GM19397 (cell line): Measurements from ENCODE around the gene IQSEC3.

Experiments used
- ATAC-seq: cut with Tn5 transposase; IDR thresholded peaks from one replicate; pipeline ENCODE4 v1.9.1; 2021; ENCODE audit warnings: mild to moderate bottlenecking, moderate library complexity; ENCODE audit not compliant: unreplicated experiment

IQSEC3 gene

GRCh38 chr12:162467-163307 is 96.1 kb downstream of the IQSEC3 start:
- ATAC-seq = no peak

DNA sequence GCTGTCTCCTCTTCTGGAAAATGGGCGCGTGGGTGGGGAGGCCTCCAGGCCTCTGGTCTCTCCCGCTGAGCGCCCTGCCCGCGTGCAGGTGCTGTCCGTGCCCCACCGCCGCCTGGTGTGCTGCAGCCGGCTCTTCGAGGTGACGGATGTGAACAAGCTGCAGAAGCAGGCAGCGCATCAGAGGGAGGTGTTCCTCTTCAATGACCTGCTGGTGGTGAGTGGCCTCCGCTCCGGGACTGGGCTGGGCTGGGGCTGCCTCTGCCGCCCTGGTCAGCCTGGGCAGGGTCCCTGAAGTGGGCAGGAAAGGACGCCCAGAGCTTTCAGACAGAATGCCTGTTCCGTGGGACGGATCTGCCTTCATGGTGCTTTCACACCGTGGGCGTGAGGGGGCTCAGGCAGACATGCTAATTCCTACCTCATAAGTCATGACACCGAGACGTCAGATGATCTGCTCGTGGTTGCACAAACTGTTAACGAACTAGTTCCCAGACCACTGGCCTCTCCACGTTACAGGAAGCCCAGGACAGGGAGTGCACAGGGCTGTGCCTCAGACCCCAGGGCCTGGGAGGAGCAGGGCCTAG is 96.9 kb downstream of the IQSEC3 start:
- no peak for ATAC-seq

DNA sequence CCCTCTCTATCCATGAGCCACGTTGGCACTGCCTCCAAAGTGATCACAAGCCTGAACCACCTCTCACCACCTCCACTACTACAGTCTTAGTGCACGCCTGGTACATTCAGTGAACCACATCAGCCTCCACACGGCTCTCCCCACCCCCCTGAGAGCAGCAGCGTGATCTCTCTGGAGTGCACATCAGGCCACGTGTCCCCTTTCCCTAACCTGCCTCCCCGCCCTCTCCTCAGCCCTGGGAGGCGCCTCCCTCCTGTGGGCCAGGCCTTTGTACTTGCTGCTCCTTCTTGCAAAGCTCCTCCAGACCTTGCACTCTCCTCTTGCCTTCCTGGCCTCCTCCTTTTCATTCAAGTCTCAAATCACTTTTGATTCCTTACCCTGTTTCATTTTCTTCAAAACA is 97.6 kb downstream of the IQSEC3 start:
- ATAC-seq = no peak

DNA sequence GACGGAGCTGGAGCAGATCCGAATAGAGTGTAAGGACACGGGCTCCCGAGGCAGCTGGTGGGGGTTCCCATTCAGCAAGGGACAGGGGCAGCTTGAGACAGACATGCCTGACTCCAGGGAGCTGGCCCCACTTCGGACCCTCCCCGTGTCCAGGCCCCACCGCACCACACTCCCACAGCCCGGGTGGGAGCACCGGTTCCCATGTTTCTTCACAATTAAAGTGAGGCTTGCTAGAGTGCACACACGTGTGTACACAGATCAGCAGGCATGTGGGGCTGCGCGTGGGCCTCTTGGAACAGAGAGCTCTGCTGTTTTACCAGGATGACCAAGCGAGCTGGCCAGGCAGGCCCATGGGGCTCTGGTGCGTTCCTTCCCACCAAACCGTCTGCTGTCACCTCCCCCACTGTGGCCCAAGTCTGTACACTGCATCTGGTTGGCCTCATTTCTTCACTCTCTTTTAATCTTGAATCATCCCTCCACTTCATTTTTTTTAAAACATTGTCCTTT is 99.3 kb downstream of the IQSEC3 start:
- no peak for ATAC-seq

- no peak for ATAC-seq
Observed at GRCh38 chr12:166425-167075, 100.0 kb downstream of the IQSEC3 start.

DNA sequence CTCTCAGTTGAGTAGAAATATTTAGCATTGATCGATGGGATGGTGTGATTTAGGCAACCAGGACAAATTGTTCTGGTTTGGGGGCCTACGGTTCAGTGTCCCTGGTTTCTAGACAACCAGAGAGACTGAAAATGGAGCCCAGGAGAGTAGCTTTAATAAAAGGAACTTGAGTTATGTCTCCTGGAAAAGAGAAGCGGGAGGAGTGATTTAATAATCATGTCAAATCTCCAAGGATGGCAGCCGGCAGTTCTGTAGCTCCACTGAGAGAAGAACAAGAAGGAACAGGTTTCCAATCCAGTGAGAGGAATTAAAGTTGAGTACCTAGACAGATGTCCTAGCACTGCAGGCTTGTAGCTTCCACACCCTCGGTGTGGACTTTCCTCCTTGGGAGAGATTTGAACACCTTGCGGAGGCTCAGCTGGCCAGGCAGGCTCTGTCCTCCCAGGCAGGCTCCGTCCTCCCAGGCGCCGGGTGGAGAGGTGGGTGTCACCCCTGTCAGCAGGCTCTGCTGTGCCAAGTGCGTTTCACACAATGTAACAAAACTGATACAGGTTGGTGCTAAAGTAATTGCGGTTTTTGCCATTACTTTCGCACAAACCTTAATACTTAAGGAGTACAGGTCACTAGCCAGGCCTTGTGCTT is 101.5 kb downstream of the IQSEC3 start:
- no peak for ATAC-seq

GRCh38 chr12:168763-169525 is 102.4 kb downstream of the IQSEC3 start:
- no peak for ATAC-seq

DNA sequence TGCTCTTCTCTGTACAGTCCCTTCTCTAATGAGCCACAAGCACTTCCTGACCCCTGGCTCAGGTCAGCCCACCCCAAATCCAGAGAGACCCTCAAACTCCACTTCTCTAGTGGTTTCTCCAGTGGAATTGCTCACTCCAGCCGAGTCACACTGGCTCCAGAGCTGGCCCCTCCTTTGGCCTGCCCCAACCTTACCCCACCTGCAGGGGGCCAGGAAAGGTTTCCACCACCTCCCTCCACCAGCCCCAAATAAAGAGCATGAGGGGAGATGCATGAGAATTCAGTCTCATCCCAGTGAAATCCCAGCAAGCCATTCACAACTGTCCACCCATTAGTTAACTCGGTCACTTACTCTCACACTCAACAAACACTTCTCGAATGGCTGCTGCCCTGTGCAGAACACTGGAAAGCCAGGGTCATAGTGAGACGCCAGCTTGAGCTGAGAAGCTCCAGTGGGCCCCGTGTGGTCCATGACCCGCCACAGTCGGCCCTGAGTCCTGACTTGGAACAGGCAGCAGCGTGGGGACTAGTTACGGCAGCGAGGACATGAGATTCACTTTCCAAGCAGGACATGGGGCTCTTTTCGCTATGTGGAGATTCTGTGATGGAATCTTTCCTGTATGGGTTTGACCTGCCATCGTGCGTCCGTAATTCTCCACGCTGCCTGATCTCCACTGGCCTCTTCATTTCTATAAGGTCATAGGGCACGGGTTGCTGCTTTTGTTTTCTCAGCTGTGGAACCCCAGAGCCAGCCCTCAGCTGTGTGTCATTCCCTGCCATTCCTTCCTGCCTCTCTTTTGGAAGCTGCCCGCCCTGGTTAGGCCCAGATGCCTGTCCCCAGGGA is 103.2 kb downstream of the IQSEC3 start:
- ATAC-seq = no peak

- no peak for ATAC-seq
Observed at GRCh38 chr12:170371-171225, 104.0 kb downstream of the IQSEC3 start.

DNA sequence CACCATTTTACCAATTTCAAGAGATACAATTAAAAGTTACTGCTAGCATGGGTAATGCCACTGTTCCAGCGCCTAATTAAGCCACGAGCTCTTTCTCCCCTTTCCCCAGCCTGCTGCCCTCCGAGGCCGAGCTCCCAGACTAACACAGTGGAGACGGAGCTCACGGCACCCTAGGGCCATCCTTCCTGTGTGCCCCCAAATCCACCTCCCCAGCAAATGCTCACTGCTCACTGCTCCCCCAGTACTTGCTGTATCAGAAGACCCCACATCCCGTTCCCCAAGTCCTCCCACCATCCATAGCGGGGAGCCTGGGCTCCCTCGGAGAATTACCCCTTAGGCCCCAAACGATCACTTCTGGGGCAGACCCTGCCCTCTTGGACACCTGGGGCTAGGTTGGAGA is 104.7 kb downstream of the IQSEC3 start:
- ATAC-seq = no peak

- no peak for ATAC-seq
Observed at GRCh38 chr12:171743-172676, 105.4 kb downstream of the IQSEC3 start.

GRCh38 chr12:172732-173161 is 106.2 kb downstream of the IQSEC3 start:
- no peak for ATAC-seq

DNA sequence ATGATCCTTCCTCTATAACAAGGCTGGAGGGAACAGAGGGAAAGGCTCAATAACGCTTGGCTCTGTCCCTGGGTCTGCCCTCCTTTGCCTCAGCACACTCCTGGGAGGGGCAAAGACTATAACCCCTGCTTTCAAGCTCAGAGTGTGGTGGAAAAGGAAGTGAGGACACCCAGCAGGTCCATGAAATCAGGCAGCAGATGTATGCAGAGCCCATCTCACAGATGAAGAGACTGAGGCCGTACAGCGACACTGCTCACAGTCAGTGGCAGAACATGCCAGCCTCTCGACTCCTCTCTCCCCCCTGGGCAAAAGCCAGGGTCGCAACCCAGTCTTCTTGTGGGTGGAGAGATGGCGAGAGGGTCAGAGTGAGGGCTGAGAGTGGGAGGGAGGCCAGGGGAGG is 107.6 kb downstream of the IQSEC3 start:
- ATAC-seq = no peak

GRCh38 chr12:174596-174995 is 108.0 kb downstream of the IQSEC3 start:
- ATAC-seq = no peak

DNA sequence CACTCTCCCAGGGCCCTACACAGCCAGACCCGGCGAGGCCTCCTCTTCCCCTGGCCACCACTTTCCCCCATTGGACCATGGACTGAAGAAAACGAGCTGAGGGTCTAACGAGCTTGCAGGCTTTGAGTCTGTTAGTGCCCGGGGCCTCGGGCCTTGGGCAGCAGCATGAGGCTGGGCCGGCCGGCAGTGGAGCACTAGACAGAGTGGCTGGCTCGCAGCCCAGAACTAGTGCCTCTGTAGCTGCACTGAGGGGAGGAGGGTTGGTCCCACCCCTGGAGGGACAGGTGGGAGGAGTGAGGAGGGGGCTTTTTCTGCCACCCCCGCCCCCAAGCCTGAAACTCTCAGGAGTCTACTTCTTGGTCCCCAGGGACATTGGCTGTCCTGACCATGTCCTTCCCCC is 108.7 kb downstream of the IQSEC3 start:
- no peak for ATAC-seq

DNA sequence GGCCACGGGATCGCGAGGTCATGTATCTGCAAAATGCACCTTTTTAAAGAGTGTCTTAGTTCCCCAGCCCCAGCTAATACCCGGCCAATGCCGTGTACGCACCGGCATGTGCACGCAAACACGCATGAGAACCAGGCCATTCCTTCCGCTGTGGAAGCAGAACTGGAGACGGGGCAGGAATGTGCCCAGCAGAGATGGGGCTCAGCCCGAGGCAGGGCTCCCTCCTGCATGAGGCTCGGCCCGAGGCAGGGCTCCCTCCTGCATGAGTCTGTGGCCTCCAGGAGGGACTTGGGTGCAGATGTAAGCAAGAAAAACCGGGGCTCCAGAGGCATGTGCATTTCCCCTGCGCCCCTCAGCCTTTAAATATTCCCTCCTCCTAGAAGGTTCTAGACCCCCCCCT is 109.2 kb downstream of the IQSEC3 start:
- ATAC-seq = no peak

DNA sequence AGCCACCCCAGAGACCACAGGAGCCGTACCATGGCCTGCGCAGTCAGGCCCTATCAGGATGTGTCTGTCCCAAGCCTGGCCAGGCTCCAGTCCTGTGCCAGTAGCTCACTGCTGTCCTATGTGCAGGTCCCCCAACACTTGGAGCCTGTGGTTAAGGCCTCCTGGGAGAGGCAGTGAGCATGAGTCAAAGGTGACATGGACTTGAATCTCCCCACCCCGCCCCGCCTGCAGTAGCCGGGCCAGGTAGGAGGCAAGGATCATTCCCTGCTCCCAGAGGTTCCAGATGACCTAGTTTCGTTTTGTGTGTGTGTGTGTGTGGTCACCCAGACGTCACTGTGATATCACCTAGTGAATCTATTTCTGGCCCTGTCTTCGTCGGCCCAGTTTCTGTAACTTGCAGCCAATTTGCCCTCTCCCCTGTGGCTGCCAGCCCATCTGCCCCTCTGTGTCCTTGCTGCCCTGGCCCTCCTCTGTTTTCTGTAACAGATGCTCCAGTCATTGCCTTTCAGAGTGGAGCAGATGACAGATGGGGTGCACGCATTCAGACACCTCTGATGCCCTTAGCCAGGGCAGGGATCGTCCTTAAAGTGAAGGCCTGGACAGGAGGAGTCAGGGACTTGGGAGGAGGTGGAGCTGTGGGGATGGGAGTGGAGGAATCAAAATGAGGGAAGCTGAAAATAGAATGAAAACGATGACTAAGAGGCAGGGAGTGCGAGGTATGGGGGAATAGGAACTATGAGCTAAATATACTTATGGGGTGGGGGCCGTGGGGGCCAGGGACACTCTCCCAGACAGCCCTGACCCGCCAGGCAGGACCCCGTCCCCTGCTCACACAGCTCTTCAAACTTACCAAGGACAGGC is 110.0 kb downstream of the IQSEC3 start:
- no peak for ATAC-seq
